NCI-H526 (cell line): Measurements from ENCODE around the gene FBRSL1.

Experiments used
- DNase-seq, 2 experiments: peaks; one replicate each; lab custom pipeline; 2025; lab: John Stamatoyannopoulos, UW

The FBRSL1 gene

DNA sequence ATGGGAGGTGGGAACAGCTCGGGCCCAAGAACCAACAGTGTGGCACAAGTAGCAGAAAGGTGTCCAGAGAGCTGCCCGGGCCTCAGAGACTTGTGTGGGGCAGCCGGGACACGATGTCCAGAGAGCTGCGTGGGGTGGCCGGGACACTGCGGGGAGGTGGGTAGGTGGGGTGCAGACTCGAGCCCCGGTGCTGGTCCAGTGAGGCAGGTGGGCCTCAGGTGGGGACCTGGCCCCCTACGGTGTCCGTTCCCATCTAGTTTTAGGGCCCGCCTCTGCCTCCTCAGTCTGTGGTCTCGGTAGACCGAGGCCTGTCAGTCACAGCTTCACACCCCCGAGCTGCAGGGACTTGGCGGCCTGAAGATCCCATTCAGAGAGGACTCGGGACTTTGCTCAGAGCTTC, 6.3 kb upstream of the FBRSL1 start:
- DNase-seq, result no peak

DNA sequence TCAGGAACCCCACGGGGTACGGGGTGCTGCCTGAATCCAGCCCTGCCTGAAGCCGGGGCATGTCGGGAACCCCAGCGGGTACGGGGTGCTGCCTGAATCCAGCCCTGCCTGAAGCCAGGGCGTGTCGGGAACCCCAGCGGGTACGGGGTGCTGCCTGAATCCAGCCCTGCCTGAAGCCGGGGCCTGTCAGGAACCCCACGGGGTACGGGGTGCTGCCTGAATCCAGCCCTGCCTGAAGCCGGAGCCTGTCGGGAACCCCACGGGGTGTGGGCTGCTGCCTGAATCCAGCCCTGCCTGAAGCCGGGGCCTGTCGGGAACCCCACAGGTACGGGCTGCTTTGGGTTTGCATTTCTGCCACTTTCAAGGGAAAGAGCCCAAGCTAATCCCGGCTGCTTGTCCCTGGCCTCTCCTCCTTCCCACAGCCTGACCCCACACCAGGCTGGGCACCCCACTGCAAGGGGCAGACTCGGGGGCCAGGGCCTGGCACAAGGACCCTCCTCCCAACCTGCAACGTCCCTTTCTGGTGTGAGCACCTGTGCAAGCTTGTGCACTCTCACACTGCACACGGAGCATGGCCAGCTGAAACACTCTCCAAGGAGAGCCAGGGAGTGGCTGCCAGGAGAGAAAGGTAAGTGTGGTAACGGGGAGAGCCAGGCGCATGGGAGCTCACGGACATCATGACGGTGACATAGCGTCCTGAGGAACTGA, 5.6 kb upstream of the FBRSL1 start:
- DNase-seq, result no peak

DNA sequence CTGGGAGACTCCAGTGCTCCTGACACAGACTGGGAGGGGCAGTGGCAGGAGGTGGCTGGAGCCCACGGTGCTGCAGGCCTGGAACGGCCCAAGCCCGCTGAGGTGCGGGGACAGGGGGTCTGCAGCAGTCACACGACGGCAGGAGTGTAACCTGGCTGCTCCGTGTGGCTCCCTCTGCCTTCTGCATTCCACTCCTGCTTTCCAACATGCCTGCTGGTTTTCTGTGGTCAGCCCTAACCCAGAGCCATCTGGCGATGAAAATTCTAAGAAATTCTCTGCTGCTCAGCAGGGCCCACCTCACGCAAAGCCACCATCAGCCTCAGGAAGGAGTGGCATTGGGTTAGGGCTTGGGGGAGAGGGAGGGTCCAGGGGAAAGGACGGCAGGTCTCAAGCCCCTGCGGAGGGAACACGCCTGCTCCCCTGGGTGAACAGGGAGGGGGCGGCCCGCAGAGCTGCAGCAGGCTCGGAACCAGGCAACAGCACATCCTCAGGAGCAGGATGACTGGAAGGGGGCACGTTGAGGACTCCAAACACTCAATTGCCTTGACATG, 5.0 kb upstream of the FBRSL1 start:
- DNase-seq, result no peak

DNA sequence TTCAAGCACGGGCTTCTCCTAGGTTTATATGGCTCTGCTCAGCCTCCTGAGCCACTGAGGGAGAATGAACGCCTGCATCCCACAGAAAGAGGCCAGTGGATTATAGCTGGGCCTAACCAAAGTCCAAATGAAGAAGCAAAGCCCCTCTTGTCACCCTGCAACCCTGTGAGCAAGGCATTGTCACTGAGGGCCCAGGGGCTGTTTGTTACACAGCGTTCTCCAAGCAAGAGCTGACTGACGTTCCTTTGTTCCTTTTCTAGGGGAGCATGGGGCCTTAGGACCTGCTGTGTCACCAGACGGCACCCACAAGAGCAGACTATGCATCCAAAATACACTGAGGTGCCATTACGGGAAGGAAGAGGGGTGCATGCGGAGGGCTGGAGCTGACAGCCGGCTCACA, 4.3 kb upstream of the FBRSL1 start:
- no peak for DNase-seq

DNA sequence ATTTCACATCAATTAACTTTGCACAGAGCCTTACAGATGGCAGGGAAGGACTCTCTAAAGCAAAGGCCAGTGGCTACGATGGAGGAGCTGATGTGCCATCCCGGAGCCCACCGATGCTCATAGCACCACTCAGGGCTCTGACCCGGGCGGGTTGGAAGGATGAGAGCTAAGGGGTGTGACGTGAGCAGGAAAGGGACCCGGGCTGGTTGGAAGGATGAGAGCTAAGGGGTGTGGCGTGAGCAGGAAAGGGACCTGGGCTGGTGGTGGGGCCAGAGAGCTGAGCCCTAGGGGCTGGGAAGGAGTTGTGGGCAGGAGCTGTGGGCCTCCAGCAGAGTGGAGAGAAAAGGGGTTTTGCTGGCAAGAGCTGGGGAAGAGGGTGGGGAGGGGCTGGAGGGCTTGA, 3.8 kb upstream of the FBRSL1 start:
- no peak for DNase-seq

DNA sequence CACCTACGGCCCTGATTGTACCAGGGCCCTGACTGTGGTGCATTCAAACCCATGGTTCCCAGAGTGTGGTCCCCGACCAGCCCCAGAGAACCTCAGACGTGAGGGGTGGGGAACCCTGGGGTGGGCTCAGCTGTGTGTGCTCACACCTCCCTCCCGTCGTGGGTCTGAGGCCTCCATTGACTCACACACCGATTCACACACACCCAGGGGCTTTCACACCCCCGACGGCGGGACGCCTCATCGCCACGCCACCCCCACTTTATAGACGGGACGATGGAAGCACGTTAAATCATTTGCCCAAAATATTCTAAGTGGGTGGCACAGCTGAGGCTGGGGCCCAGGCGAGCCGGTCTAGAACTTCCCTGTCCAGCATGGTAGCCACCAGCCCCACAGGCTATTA, 3.4 kb upstream of the FBRSL1 start:
- DNase-seq, result no peak

DNA sequence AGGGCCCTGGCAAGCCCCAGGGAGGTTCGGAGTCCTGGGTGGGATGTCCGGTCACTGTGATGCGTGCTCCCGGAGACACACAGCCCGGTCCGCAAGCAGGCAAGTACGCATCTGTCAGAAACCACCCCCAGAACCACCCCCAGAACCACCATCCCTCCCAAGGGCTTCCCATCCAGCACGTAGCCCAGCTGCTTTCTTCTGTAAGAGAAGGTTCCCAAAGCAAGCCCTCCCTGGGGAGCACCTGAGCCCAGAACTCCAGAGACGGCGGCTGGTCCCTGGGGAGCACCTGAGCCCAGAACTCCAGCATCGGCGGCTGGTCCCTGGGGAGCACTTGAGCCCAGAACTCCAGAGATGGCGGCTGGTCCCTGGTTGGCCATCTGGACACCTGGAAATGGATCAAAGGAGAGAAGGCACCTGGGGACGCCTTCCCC, 2.6 kb upstream of the FBRSL1 start:
- peak; percentile 18 to 79 for DNase-seq

DNA sequence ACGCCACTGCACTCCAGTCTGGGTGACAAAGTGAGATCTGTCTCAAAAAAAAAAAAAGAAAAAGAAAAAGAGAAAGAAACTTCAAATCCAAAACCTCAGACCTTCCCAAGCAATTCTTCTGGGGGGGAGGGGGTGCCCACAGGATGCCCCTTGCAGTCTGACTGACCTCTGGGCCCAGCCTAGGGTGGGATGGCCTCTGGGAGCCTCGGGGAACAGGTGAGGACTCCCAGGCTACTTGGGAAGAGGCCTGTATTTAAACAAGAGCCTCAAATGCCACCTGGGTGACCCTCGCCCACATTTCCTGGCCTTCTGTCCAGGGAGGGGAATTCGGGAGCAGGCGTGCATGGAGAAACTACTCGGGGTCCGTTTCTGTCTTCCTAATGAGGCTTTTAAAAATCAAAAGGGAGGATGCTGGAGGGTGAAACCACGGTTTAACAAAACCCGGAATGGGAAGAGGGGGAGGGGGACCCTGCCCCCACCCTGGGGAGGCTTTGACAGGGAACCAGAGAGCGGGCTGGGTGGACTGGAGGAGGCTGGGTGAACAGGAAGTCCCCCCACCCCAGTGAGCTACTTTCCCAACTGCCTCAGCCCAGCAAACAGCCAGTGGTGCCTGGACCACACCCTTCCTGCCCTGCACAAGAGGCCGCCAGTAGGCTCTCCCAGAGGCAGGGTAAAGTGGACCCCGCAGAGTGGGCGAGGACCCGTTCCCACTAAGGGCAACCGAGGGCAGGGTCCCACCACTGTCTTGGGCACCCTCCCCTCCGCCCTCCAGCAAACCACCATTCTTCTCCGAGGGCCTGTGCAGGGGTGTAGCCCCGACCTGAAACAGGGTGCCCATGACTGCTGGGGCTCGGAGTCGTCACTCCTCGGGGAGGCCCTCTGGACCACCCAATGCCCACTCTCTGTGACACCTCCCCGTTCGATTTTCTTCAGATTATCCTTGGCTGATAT, 1.5 kb upstream of the FBRSL1 start:
- DNase-seq, result no peak

DNA sequence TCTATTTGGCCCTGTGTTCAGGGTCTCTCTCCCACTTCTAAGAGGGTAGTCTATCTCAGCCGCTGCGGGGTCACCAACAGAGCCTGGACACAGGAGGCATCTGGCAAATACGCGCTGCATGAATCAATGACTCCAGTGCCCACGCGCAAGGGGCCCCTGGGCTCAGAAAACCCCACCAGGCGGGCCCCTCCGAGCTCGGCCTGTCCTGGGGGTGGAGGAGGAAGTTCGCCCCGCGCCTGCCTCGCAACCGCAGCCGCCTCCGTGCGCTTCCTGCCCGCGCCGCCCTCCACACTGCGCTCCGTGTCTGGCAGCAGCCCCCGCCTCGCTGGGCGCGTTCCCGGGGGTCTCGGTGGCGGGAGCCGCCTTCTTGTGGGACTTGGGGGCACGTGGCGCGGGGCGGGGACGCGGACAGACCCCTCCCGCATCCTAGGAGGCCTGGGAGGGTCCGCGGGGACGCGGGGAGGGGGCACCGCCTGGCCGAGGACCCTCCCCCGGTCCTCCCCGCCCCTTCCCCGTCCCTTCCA, 811 bp upstream of the FBRSL1 start:
- DNase-seq, result no peak

DNA sequence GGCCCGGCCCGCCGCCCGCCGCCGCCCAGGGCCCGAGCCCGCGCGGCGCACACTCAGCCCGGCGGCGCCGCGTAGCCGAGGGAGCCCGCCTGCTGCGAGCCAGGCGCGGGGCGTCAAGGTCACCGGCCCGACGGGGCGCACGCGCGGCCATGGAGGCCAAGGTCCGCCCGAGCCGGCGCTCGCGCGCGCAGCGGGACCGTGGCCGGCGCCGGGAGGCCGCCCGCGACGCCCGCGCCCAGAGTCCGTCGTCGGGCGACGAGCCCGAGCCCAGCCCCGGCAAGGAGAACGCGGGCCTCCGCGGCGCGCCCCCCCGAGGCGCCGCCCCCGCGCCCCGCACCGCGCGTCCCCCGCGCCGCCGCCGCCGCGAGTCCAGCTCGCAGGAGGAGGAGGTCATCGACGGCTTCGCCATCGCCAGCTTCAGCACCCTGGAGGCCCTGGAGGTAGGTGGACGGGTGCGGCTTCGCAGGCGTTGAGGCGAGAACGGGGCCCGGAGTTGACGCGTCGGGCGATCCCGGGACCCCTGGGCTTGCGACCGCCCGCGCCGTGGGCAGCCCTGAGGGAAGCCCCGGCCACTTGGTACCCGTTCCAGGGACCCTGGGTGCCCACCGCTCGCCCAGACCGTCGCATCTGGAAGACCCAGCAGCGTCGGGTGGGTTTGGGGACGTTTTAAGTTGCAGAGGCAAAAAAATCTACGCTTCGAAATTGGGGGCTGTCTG, 629 bp downstream of the FBRSL1 start:
- DNase-seq, result peak in 1 of 2 experiments; percentile 25

DNA sequence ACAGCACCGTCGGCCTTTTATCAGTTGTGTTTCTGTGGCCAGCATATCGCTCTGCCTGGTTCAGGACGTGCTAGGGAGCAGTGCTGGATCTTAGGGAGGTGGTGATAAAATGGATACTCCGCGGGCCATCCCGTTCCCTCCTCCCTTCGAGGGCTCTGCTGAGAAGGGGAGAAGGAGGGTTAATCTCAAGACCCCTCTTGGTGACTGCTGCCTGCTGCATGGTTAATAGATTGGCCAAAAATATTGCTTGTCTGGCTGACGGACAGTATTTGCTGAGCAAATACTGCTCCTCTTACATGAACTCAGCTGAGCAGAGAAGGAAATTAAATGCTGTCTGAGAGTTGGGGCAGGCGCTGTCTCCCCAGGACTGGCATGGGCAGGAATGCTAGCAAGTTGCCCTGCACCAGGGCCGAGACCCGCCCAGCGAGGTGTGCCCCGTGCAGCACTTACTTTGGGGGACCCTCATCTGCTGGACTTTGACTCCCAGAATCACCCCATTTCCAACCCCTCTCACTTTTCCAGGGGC, 1.2 kb downstream of the FBRSL1 start:
- DNase-seq, result peak in 1 of 2 experiments; percentile 25

DNA sequence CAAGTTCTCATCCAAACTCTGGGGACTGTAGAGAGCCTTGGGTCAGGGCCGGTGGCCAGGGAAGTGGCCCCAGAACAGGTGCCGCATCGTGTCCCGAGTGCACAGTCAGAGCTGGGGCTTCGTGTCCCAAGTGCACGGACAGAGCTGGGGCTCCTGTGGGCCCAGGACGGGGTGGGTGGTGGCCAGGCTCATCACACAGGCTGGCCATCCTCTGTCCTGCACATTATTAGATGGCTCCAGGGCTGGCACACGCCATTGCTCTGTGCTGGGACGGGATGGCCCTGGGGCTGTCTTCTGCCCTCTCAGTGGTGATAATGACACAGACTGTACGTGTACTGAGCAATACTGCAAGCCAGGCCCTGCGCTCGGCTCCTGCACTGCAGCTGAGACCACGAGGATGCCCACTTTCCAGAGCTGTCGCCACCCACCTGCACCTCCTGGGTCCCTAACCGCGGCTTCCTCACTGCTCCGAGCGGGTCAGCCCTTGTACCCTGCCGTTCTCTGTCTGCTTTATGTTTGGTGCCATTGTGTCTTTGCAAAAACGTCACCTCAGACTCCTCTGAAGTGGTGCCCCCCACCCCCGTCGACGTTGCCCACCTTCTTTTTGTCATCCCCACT, 1.9 kb downstream of the FBRSL1 start:
- DNase-seq, result no peak

DNA sequence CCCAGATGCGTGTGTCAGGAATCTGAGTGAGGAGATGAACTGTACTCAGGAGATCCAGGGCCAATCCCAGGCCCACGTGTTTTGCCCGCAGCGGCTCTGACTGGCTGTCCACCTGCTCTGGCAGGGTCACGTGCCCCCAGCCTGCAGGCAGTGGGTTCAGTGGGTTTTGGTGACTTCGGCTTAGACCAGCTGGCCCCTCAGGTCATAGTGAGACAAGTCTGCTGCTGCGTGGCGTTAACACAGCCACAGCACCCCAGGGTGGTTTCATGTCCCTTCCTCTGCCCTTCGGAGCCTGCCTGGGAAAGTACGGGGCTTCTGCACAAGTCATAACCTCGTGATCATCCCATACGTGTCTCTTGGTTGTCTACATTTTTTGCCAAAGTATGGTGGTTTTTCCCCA, 2.6 kb downstream of the FBRSL1 start:
- no peak for DNase-seq

DNA sequence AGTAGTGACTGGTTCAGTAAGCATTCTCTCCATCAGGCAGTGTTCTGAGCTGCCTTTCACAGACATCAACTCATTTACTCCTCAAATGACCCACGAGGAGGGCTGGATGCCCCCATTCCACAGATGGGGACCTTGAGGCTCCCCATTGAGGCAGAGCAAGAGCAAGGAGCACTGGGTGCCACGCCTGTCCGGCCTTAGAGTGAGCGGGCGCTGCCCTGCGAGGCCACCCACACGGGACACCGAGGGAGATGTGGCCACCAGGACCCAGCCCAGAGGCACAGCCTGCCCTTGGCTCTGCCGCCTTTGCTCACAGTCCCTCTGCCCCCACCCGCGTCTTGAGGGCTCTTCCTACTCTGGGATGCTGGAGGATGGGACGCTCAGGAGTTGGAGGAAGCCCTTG, 3.0 kb downstream of the FBRSL1 start:
- no peak for DNase-seq

DNA sequence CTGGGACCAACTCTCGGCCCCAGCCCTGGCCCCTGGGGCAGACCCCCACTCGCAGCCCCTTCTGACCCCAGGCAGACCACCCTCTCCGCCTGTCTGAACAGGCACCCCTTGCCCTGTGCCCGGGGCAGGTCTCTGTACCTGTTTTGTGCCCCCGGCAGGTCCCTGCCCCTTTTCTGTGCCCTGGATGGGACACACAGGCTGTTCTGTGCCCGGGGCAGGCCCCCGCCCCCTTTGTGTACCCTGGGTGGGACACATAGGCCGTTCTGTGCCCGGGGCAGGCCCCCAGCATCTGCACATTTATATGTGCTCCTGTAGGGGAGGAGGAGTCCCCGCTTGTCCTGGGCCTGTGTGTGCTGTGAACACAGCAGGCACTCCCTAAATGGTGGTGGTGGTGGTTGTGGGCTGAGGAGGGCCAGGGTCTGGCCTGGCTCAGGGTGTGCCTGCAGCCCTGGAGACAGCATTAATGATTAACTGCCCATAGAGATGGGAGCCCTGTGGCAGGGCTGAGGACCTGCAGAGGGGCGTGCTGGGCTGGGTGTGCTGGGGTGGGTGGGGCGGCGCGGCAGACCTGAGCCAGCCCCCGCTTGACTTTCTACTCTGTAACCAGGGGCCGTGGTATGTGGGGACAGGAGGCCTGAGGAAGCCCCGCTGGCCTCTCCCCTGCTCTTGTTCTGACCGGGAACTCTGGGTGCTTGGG, 3.7 kb downstream of the FBRSL1 start:
- peak; percentile 28 to 69 for DNase-seq

DNA sequence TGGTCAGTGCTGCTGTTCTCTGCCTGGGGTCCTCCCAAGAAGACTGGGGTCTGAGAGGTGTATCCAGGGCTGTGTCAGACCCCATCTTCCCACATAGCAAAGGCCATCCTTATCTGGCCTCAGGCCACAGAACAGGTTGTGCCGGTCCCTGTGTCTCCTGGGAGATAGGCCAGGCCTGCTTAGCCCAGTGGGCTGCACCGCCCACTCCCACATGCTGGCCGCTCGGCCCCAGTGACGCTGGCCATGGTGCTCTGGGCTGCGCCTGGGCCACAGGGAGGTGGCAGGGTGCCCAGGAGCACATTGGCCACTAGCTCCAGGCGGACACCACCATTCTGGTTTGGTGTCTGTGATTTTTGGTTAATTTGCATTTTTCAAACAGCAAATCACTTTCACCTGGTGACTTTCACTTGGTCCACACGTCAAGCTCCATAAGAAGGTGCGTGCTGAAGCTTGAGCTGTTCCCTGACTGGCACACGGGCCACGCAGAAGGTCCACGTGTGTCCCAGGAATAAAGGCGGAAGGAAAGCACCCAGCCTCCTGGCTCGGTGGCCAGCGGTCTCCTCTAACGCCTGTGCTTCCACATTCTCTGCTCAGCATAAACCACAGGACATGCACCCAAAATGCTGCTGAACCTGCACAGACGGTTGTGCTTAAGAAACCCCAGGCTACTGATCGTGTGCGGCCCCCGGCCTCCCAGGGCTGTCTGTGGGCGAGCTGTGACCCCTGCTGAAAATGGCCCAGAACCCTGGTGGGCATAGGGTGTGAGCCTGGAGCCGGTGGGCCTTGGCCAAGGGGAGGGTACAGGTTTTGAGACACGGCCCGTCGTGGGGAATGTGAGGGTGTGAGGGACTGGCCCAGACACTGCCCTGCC, 4.6 kb downstream of the FBRSL1 start:
- peak in 1 of 2 experiments; percentile 36 for DNase-seq

DNA sequence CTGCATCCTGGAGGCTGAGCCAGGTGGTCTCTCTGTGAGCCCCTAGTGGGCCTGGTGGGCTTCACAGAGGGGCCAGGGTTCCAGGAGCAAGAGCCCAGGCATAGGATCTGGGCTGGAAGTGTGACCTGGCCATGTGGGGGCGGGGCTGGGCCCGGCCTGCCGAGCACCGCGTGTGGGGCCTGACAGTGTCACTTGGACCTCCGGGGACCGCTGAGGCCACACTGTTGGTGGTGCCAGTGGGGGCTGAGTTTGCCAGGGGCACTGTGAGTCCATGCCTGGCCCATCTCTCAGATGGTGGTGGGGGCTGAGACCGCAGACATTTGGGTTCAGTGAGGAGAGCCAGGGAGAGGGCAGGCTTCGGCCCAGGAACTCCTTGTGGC, 5.2 kb downstream of the FBRSL1 start:
- DNase-seq, result no peak

DNA sequence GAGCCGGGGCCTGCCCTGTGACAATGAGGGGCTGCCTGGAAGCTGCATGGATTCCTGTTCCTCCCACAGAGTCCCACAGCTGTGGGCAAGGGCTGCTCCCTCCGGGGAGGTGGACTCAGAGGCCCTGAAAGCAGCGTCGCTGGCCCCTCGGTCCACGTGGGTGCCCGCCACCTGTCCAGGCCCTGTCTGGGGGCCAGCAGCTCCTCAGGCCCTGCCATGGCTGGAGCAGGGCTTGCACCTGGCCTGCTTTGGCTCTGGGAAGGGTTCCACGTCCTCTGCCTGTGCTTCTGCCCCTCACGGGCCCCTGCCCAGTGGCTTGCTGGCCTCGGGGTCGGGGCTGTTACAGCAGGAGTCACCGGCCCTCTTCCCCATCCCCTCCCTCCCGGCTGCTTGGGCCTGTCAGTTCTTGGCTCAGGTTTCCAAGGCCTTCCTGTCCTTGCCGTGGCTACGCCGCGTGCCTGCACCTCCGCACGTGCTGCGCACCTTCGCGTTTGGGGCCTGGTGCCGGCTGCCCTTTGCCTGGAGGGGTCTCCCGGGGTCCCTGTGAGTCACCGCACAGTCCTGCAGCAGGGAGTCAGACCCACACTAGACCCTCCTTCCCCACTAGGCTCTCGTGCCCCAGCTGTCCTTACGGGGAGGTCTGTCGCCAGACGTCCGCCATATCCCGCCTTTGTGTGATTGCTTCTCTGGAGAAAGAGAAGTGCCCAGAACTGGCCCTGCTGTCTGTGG, 5.8 kb downstream of the FBRSL1 start:
- no peak for DNase-seq

DNA sequence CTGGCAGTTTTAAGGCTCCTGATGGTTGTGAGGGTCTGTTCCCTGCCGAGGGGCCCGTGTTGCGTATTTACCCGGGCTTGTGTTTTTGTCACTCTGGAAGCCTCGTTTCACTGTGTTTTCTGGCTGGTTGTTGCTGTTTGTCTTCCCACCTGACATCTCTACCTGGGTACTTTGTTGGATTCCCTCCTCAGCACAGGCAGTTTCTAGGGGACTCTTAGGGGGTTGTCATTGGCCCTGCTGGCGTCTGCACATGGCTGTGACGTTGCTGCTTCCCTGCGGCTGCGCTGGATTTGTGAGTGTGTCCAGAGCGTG, 6.4 kb downstream of the FBRSL1 start:
- DNase-seq, result no peak
